22Rv1 (cell line): ENCODE data around the gene TNRC18.
"Not testable (repeated sequence)": the region's sequence is repeated elsewhere in the genome, so short reads cannot be mapped to it uniquely, and the experiment has no call there.

Experiments
- H3K27ac ChIP-seq: fragments of 450-650 bp; 2 replicates; pipeline ENCODE4 v1.5.1; 2017
- CTCF ChIP-seq: fragments of 450-650 bp; IDR thresholded peaks from 2 replicates; pipeline ENCODE4 v1.5.1; 2017; ENCODE audit warnings: mild to moderate bottlenecking
- ZFX ChIP-seq: fragments of 450-650 bp; IDR thresholded peaks from 2 replicates; pipeline ENCODE4 v1.6.1; 2017; ENCODE audit warnings: antibody characterized with exemption, borderline replicate concordance

The TNRC18 gene

DNA sequence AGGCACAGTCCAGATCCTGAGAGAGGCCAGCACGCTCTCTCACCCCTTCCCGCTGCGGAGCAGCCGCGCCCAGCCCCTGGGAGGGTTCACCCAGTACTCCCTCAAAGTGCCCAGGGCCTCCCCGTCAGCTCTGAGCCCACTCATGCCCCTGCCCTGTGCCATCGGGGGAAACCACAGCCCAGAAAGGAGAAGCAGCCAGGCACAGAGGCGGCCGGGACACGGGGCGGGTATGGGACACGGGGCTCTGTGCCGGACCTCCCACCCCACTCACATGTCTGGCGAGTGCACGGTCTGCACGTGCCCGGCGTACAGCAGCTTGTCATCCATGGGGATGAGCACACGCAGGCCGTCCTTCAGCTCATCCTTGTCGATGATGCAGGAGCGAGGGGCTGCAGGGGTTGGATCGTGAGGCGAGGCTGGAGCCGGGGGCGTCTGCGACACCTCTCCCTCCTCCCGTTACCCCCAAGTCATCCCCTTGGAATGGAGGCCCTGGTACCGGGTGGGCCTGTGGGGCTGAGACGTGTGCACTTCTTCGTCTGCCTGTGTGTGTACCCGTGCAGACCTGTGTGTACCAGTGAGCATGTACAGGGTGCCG lies 102.7 kb downstream of the TNRC18 start:
- H3K27ac ChIP-seq: no peak overlapping the region
- TF ChIP-seq ZFX (no peak), CTCF (no peak)

DNA sequence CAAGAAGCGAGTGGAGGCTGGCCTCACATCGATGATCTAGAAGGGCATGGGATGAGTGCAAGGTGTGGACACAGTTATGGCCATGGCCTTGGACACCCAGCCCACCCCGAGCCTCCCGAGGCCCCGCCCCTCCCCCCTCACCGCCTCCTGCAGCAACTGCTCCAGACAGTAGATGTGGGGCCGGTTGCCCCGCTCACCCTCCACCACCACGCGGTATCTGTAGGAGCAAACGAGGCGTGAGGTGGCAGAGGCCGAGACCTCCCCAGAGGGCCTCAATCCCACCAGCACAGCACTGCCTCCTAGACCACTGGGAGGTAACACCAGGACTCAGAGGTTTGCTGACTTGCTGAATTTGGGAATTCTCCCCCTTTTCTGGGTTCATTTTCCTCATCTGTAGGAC lies 103.2 kb downstream of the TNRC18 start:
- no peak for TF ChIP-seq ZFX
- H3K27ac ChIP-seq: no peak overlapping the region

GRCh38 chr7:5318613-5319012 lies 105.0 kb downstream of the TNRC18 start:
- H3K27ac ChIP-seq: not testable (repeated sequence)

- H3K27ac ChIP-seq: no peak overlapping the region
- TF ChIP-seq ZFX (no peak), CTCF (no peak)
Measured at GRCh38 chr7:5315761-5316160, 107.9 kb downstream of the TNRC18 start.

- H3K27ac ChIP-seq: no peak overlapping the region
- TF ChIP-seq CTCF (no peak), ZFX (no peak)
Measured at GRCh38 chr7:5314864-5315263, 108.8 kb downstream of the TNRC18 start.

DNA sequence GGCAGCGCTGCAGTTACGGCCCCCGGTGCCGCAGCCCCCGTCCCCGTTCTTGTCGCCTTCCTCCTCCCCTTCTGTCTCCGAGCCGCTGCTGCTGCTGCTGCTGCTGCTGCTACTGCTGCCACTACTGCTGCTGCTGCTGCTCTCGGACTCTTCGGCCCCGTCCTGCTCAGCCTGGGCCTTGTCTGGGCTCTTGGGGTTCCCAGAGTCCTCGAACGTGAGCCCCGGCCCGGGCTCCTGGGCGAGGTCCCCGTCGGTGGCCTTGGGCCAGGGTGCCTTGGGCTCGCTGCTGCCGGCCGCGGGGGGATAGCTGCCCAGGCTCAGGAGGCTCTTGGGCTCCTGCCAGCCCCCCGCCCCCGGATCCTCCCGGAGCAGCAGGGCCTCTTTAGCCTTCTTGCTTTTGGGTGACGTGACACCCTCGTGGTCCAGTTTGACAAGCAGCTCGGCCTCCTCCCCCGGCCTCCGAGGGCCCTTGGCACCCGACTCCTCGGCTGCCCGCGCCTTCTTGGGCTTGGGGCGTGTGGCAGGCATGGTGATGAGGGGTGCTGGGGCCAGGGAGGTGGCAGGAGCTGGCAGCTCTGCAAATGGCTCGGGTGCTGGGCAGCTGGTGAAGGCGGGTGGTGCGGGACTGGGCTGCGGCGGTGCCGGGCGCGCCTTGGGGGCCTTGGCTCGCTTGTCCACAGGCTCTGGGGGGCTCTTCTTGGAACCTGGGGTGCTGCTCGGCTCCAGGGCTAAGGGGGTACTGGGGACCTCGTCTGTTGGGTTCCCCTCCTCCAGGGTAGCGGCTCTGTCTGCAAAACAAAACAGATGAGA lies 110.4 kb downstream of the TNRC18 start:
- not testable (repeated sequence) for H3K27ac ChIP-seq

GRCh38 chr7:5312276-5313070 lies 111.2 kb downstream of the TNRC18 start:
- H3K27ac ChIP-seq: not testable (repeated sequence)

DNA sequence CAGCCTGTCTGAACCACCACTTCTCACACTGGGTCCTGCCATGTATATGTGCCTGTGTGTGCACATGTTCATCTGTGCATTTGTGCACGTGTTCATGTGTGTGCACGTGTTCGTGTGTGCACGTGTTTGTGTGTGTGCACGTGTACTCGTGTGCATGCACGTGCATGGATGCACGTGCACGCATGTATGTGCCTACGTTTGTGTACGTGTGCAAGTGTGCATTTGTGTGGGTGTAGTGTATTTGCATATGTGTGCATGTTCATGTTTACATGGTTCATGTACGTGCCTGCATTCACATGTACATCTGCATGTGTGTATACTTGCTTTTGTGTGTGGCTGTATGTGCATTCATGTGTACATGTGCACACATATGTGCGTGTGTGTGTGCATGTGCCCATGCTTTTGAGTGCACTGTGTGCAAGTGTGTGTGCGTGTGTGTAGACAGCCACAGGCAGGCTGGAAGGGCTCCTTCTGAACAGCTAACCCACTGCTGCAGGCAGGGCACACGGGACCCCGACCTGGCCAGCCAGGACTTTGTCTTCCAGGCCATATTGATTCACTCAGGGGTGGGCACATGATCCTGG lies 112.7 kb downstream of the TNRC18 start:
- TF ChIP-seq ZFX (no peak), CTCF (no peak)

GRCh38 chr7:5309146-5309545 lies 114.5 kb downstream of the TNRC18 start:
- no peak overlapping the region for H3K27ac ChIP-seq
- TF ChIP-seq CTCF (no peak), ZFX (no peak)

More for the DNA sequence above, 112.7 kb downstream of the TNRC18 start:
- H3K27ac ChIP-seq: no peak overlapping the region

- not testable (repeated sequence) for H3K27ac ChIP-seq
Measured at GRCh38 chr7:5307221-5308142, 116.2 kb downstream of the TNRC18 start.

DNA sequence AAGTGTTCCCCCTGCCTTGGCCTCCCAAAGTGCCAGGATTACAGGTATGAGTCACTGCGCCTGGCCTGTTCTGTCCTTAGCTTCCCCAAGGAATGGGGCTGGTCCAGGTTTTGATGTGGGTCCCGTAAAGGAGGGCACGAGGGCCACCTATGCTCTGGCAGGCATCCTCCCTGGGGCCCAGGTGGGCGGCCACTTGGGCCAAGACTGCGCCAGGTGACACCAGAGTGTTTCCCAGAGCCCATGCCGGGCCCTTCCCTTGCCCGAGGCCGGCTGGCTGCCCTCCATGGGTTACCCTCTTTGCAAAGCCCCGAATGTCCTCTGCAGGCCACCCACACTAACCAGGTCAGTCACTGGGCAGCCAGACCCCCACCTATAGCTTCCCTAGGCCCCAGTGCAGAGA lies 118.6 kb downstream of the TNRC18 start:
- not testable (repeated sequence) for H3K27ac ChIP-seq
